SW 1271 (cell line): Measurements from ENCODE around the gene EDEM2.
"Not testable (repeated sequence)": the region's sequence is repeated elsewhere in the genome, so short reads cannot be mapped to it uniquely, and the experiment has no call there.

Experiments used
- DNase-seq, 2 experiments: peaks; one replicate each; lab custom pipeline; 2025; lab: John Stamatoyannopoulos, UW

The EDEM2 gene, protein sequence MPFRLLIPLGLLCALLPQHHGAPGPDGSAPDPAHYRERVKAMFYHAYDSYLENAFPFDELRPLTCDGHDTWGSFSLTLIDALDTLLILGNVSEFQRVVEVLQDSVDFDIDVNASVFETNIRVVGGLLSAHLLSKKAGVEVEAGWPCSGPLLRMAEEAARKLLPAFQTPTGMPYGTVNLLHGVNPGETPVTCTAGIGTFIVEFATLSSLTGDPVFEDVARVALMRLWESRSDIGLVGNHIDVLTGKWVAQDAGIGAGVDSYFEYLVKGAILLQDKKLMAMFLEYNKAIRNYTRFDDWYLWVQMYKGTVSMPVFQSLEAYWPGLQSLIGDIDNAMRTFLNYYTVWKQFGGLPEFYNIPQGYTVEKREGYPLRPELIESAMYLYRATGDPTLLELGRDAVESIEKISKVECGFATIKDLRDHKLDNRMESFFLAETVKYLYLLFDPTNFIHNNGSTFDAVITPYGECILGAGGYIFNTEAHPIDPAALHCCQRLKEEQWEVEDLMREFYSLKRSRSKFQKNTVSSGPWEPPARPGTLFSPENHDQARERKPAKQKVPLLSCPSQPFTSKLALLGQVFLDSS

DNA sequence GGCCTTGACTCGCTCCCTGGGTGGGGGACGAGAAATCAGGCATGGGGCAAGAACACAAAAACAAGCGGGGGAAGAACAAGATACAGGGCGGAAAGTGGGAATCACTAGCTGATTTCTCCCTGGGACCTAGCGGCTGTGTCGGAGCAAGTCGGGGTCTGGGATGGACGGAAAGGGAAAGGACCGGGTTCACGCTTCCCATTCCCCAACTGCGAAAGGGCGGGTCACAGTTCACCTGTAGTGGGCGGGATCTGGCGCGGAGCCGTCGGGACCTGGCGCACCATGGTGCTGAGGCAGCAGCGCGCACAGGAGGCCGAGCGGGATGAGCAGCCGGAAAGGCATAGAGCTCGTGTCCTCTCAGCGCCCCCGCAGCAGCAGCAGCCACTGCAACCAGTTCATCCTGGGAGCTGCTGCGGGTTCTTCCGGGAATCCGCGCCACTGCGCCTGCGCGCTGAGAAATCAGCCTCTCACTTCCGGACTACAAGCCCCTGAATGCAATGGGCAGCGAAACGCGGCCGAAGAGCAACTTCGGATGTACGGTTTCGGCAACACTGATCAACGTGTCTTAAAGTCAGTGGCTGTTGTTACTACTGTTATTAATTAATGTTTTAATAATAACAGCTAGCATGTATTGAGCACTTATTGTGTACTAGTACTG lies at the start of gene EDEM2:
TSS of gene EDEM2 (minus strand) at position 417 of the 655 bp plus-strand sequence. CDS start at position 339, 78 bp downstream.
- DNase-seq: peak; percentile 99 to 100

DNA sequence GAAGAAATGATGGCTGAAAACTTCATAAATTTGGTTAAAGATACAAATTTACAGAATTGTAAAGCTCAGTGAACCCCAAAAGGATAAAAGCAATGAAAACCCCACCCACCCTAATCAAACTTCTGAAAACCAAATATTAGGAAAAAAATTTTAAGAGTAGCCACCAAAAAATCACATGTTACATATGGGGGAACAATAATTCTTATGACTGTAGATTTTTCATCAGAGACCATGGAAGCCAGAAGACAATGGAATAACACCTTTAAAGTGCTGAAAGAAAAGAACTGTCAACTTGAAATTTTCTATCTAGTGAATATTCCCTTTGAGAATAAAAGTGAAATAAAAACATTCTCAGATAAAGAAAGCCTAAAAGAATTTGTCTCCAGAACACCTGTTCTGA lies 49.2 kb upstream of the EDEM2 start:
- peak in 1 of 2 experiments; percentile 53 for DNase-seq

DNA sequence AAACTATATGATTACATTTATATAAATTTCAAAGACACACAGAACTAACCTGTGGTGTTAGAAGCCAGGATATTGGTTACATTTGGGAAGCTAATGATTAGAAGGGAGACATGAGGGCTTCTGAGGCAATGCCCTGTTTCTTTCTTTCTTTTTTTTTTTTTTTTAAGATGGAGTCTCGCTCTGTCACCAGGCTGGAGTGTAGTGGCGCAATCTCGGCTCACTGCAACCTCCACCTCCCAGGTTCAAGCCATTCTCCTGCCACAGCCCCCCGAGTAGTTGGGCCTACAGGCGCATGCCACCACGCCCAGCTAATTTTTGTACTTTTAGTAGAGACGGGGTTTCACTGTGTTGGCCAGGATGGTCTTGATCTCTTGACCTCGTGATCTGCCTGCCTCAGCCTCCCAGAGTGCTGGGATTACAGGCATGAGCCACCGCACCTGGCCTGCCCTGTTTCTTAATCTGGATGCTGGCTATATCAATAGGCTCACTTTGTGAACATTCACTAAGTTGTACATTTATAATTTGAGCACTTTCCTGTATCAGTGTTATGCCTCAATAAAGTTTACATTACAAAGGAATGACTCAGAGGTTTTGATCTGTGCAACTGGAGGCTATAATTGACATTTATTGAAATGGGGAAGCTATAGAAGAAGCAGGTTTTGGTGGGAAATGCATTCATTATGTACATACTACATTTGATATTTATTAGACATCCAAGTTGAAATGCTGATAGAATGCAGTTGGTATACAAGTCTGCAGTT lies 46.1 kb upstream of the EDEM2 start:
- DNase-seq: not testable (repeated sequence)

DNA sequence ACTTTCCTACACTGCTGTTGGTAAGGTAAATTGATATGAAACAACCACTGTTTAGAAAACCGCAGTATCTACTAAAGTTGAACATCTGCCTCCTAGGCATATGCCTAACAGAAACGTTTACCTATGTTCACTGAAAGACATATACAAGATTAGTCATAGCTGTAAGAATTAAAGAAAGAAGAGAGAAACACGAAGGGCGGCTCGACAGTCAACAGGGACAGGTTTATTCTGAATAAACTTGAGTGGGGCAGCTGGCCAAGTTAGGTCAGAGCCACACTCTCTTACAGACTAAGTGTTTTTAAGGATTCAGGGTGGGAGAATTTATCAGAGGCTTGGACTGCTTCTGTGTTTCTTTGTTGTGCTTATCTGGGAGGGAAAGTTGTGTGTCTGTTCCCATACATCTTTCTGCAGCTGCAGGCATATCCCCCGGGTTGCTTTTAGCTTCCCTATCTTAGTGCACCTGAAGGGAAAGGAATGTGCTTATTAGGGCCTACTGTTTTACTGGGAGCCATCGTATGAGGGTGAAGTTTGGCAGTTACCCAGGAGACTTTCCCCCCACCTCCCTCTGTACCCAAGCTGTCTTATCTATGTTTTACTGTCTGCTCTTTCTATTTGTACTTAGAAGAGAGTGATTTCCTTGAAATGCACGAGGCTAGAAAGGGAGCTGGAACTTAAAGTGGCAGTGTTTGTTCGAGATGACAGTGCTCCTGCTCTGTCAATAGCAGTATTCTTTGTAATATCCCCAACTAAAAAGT lies 45.2 kb upstream of the EDEM2 start:
- no peak for DNase-seq

DNA sequence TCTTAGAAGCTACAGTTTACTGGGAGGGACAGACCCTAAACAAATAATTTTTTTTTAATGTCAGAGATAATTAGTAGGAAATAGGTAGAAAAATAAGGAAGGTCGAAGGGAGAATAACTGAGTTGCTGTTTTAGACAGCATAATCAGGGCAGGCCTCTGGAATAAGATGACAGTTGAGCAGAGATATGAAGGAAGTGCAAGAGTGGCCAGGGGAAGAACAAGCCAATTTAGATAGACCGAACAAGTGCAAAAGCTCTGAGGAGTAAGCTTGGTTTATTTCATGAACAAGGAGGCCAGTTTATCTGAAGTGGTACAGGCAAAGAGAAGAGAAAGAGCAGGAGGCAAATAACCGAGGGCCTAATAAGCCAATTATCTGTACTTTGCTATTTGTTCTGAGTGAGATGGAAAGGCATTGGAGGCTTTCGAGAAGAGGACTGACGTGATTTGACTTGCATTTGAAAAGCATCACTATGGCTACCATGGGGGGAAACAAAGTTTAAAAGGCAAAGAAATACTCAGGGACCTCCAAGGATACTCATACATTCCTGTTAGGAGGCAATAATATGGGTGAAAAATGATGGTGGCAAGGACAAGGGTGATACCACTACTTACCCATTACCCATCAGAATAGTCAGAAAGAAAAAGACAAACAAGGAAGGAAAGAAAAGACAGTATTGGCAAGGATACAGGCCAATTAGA lies 44.4 kb upstream of the EDEM2 start:
- DNase-seq: no peak

DNA sequence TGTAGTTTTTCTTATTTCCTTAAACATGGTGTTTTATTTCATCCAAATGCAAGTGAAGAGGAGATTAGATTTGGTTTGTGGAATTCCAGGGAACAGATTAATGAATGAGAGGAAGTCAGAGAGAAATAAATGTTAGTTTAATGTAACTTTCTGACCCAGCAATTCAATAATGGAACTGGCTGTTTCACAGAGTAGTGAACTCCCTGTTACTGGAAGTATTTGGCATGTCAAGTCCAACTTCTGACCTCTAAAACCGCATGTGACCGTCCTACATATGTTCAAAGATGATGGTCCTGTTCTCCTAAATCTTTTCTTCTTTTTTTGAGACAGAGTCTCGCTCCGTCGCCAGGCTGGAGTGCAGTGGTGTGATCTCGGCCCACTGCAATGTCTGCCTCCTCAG lies 43.4 kb upstream of the EDEM2 start:
- no peak for DNase-seq

DNA sequence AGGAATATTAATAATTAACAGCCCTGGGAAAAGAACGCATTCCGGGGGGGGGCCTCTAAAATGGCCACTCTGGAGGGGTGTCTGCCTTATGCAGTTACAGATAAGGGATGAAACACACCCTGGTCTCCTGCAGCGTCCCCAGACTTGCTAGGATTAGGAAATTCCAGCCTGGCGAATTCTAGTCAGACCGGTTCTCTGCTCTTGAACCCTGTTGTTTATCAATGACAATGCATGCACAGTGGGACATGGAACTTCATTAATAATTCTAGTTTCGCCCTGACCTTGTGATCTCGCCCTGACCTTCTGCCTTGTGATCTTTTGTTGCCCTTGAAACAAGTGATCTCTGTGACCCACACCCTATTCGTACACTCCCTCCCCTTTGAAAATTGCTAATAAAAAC lies 42.1 kb upstream of the EDEM2 start:
- DNase-seq: not testable (repeated sequence)

DNA sequence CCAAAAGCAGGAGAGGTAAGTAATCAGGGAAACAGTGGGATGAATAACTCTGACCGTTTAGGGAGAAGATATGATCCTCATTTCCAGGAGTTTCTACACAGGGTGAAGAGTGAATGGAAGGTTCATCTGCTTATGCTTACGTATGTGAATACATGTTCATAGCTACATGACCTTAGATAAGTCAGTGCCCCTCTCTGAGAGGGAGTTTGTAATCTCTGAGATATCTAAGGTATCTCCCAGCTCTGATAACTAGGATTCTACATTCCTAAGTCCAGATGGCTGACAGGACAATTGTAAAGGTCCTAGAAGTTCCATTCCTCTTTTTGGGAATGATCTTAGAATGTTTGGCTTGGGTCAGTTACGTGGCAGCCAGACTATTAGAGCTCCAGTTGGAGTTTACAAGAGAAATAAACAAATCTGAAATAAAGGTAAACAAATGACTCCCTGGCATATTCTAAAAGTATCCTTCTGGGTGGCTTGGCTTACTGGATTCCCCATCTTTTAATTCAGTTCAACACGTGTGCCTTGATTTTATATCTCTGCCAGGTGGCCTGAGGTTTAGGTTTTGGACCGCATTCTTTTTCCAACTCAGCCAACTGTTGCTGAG lies 40.6 kb upstream of the EDEM2 start:
- DNase-seq: no peak

DNA sequence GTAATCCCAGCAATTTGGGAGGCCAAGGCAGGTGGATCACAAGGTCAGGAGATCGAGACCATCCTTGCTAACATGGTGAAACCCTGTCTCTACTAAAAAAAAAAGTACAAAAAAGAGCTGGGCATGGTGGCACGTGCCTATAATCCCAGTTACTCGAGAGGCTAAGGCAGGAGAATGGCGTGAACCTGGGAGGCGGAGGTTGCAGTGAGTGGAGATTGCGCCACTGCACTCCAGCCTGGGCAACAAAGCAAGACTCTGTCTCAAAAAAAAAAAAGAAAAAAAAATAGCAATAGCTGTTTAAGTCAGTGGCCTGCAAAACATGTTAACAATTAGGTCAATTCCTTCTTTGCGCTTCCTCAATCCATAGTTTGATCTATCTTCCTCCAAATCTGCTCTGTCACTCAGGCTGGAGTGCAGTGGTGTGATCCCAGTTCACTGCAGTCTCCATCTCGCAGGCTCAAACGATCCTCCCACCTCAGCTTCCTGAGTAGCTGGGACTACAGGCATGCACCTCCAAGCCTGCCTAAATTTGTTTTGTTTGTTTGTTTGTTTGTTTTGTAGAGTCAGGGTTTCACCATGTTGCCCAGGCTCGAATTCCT lies 39.7 kb upstream of the EDEM2 start:
- not testable (repeated sequence) for DNase-seq

DNA sequence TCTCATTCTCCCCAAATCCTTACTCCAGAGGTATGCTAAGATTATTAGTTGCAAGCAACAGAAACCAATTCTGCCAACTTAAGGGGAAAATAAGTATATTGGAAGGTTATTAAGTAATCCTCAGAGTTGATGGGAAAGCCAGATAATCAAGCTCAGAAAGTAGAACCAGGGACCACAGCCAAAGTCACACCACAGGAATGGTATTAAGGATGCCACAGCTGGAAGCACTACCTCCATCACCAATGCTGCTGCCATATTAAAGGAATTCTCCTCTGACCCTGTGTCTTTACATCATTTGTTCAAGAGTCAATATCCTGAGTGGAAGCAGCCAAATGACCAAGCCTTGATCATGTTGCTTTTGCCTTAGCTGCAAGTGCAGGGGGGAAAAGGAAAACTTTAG lies 34.6 kb upstream of the EDEM2 start:
- no peak for DNase-seq

DNA sequence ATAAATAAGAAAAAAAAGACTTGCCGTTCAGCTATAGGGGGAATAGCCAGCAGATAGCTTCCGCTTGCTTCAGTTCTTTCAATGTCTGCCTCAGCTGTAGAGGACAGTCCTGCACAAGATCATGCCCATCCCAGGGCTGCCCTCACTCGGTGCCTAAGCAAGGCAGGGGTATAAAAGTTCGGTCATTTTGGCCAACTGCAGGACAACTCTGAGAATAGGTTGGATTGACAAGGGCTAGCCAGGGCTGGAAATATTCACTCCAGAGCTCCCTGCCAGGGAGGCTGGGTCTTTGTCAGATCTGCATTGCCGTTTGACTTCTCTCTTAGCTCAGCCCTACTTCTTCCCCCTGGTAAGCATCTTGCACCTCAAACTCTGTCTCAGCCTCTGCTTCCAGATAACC lies 33.1 kb upstream of the EDEM2 start:
- DNase-seq: no peak

DNA sequence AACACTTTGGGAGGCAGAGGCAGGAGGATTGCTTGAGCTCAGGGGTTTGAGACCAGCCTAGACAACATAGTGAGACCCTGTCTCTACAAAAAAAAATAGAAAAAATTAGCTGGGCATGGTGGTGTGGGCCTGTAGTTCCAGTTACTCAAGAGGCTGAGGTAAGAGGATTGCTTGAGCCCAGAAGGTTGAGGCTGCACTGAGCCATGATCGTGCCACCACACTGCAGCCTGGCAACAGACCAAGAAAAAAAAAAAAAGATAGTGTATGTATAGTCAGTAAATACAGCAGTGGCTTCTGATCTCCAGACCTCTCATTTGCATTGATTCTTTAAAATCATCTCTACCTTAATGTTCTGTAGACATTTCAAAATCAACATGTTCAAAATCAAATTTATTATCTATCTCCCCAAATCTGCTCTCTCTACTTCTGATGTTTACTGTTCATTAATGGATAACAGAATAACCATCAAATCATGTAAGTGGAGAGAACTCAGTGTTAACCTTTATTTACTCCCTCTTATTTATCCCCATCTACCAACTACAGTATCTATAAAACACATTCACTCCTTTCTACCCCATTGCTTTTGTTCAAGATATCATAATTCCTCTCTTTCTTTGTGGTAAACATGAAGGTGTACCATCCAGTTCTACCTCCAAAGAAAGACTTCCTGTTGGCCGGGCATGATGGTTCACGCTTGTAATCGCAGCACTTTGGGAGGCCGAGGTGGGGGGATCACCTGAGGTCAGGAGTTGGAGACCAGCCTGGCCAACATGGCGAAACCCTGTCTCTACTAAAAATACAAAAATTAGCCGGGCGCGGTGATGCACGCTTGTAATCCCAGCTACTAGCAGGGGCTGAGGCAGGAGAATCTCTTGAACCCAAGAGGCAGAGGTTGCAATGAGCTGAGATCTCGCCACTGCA lies 32.4 kb upstream of the EDEM2 start:
- DNase-seq: no peak

DNA sequence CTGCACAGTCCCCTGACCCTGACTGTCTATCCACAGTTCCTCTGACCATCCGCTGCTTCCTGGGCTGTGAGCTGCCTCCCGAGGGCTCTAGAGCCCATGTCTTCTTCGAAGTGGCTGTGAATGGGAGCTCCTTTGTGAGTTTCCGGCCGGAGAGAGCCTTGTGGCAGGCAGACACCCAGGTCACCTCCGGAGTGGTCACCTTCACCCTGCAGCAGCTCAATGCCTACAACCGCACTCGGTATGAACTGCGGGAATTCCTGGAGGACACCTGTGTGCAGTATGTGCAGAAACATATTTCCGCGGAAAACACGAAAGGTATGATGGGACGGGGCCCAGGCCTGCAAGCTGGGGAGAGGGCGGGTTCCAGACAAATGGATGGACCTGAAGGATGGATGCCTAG lies 29.0 kb upstream of the EDEM2 start:
- DNase-seq: no peak

DNA sequence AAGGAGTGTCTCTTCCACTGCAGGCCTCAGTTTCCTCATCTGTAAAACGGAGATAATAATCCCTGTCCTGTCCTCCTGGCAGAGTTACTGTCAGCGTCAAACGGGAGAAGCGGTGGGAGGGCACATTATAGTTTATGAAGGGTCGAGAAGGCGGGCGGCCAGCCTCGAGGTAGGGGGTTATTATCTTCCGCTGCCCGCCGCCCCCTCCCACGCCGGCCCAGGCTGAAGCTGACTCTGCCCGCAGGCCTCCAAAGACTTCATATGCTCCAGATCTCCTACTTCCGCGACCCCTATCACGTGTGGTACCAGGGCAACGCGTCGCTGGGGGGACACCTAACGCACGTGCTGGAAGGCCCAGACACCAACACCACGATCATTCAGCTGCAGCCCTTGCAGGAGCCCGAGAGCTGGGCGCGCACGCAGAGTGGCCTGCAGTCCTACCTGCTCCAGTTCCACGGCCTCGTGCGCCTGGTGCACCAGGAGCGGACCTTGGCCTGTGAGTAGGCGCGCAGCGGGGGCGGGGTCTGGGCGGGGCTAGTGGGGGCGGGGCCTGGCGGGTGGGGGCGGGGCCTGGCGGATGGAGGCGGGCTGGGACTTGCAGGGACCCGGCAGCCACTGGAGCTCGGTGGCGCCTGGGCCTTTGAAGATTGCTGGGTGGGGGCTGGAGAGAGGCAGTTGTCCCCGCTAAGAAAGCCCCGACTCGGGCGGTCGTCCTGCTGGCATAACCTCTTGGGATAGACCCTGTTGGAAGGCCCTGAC lies 27.5 kb upstream of the EDEM2 start:
- no peak for DNase-seq

DNA sequence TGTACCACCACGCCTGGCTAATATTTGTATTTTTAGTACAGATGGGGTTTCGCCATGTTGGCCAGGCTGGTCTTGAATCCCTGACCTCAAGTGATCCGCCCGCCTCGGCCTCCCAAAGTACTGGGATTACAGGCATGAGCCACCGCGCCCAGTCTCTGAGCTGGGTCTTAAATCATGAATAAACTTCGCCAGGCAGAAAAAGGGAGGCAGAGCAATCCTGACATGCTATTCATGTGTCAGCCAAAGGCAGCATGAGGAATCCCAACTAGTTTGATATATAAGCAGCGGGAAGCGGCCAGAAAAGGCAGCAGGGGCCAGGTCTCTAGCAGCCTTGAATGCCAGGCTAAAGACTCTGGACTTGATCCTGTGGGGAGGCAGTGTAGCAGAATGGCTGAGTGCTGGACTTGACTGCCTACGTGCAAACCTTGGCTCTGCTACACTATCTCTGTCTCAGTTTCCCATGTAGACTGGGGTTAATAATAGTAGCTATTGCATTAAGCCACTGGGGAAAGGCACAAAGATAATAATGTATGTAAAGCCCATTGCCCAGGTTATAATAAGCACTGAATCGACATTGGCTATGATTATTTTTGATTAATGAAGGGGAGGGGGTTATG lies 26.5 kb upstream of the EDEM2 start:
- no peak for DNase-seq

DNA sequence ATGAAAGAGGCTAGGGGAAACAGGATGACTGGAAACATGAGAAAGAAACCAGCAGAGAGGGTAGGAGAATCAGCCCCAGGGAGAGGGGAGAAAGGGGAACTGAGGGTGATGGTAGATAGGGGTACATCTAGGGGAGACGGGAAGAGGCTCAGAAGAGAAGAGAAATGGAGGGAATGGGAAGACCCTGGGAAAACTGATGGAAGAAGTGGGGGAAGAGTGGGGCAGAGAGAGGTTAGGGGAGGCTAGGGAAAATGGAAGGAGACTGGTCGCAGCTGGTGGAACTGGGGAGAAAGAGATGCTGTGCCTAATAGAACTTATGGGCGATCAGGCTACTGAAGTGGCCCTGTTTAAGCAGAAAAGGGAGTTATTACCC lies 25.3 kb upstream of the EDEM2 start:
- no peak for DNase-seq

DNA sequence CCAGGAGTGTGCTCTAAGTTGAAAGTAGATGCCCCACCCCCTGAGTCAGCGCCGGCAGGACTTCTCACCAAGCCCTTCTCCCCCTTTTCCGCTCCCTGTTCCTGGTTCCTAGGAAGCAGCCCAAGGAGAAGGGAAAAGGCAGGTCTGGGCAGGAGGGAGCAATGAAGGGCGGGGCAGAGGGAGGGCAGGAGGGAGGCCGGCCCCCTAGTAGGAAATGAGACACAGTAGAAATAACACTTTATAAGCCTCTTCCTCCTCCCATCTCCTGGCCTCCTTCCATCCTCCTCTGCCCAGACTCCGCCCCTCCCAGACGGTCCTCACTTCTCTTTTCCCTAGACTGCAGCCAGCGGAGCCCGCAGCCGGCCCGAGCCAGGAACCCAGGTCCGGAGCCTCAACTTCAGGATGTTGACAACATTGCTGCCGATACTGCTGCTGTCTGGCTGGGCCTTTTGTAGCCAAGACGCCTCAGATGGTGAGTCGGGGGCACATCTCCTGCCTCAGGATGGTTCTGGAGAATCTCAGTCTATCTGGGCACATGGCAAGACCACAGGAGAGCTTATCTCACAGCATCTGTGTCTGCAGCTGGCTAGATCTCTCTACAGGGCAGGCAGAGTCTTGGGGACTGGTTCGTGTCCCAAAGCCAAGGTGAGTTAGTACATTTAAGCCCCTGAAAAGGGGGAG lies 24.8 kb upstream of the EDEM2 start, which contains the start of gene PROCR:
TSS of gene PROCR (plus strand) at position 320 of the 681 bp plus-strand sequence. CDS start at position 403, 83 bp downstream.
- peak in 1 of 2 experiments; percentile 51 for DNase-seq
